ENCODE measurements around the gene YLPM1. TPM values are rescaled to one million over a fixed set of nuclear protein-coding genes. Genes with fewer than 3 reads are reported as not detected.

The YLPM1 gene, protein sequence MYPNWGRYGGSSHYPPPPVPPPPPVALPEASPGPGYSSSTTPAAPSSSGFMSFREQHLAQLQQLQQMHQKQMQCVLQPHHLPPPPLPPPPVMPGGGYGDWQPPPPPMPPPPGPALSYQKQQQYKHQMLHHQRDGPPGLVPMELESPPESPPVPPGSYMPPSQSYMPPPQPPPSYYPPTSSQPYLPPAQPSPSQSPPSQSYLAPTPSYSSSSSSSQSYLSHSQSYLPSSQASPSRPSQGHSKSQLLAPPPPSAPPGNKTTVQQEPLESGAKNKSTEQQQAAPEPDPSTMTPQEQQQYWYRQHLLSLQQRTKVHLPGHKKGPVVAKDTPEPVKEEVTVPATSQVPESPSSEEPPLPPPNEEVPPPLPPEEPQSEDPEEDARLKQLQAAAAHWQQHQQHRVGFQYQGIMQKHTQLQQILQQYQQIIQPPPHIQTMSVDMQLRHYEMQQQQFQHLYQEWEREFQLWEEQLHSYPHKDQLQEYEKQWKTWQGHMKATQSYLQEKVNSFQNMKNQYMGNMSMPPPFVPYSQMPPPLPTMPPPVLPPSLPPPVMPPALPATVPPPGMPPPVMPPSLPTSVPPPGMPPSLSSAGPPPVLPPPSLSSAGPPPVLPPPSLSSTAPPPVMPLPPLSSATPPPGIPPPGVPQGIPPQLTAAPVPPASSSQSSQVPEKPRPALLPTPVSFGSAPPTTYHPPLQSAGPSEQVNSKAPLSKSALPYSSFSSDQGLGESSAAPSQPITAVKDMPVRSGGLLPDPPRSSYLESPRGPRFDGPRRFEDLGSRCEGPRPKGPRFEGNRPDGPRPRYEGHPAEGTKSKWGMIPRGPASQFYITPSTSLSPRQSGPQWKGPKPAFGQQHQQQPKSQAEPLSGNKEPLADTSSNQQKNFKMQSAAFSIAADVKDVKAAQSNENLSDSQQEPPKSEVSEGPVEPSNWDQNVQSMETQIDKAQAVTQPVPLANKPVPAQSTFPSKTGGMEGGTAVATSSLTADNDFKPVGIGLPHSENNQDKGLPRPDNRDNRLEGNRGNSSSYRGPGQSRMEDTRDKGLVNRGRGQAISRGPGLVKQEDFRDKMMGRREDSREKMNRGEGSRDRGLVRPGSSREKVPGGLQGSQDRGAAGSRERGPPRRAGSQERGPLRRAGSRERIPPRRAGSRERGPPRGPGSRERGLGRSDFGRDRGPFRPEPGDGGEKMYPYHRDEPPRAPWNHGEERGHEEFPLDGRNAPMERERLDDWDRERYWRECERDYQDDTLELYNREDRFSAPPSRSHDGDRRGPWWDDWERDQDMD (N-terminal part only)
- total RNA-seq: 10 to 100 TPM; 39.0 to 71.9 TPM

DNA sequence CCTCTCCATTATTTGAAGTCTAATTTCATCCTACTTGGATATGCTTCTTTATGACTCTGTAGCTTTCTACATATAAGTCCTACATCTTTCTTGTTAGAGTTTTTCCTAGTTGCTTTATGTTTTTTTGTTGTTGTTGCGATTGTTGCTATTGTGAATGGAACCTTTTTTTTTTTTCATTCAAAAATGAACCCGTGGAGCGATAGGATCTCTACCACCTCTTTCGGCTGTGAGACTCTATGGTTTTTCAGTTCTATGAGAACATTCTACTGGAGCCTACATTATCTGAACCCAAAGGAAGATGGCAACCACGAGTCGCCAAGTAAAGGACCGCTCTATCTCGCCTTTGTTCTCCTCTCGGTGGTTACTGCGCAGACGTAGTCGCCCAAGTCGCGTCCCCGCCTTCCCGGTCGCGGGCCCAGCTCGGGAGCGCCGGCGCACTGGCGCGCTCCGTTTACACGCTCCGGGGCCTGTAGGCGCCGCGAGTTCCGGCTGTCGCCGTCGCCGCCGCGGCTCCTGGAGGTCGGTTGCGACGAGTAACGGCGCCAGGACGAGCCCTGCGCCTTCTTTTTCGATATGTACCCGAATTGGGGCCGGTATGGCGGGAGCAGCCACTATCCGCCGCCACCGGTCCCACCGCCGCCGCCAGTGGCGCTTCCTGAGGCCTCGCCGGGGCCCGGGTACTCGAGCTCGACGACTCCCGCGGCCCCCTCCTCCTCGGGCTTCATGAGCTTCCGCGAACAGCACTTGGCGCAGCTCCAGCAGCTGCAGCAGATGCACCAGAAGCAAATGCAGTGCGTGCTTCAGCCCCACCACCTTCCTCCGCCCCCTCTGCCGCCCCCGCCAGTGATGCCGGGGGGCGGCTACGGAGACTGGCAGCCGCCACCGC lies at the start of gene YLPM1:
TSS of gene YLPM1 (plus strand) at position 400 of the 886 bp plus-strand sequence. CDS start at position 574, 174 bp downstream.
- H3K36me3 ChIP-seq: no peaks in the 10 kb centered on the region

DNA sequence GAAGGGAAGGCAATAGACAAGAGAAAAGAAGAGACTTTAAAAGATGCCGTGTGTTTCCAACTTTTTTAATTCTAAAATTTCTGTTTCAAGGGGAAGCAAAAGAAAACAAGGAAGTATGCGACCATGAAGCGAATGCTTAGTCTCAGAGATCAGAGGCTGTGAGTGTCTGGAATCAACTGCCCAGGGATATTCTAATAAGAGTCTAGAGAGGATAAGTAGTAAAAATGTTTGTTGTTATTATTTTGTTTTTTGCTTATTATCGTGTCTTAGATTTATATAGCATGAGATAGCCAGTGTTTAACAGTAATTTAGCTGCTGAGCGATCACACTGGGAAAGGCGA lies 49.8 kb upstream of the YLPM1 start:
- H3K27me3 ChIP-seq (replicated peaks; ENCODE audit: insufficient read depth): no peaks in the 10 kb centered on the region
- 16% methylated on average over 6 of the region's 6 CpGs for WGBS
- TF ChIP-seq POLR2A (IDR thresholded peaks at IDR 0.05): no peak
- TF ChIP-seq POLR2AphosphoS5 (IDR thresholded peaks at IDR 0.05): no peak
- TF ChIP-seq, protein P1, sequence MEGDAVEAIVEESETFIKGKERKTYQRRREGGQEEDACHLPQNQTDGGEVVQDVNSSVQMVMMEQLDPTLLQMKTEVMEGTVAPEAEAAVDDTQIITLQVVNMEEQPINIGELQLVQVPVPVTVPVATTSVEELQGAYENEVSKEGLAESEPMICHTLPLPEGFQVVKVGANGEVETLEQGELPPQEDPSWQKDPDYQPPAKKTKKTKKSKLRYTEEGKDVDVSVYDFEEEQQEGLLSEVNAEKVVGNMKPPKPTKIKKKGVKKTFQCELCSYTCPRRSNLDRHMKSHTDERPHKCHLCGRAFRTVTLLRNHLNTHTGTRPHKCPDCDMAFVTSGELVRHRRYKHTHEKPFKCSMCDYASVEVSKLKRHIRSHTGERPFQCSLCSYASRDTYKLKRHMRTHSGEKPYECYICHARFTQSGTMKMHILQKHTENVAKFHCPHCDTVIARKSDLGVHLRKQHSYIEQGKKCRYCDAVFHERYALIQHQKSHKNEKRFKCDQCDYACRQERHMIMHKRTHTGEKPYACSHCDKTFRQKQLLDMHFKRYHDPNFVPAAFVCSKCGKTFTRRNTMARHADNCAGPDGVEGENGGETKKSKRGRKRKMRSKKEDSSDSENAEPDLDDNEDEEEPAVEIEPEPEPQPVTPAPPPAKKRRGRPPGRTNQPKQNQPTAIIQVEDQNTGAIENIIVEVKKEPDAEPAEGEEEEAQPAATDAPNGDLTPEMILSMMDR (IDR thresholded peaks at IDR 0.05): no peak
- peaks cover 0 to 4% of the 10 kb centered on the region in 2 donors for H3K36me3 ChIP-seq
- H3K4me3 ChIP-seq: peak overlapping the region; percentile 53 to 72
- H3K9me3 ChIP-seq: no peaks in the 10 kb centered on the region
- peaks cover 4% of the 10 kb centered on the region for H3K4me1 ChIP-seq (replicated peaks)
- intact Hi-C loops (cut with DNase I): loop anchor here (5.0 to 10.0 kb wide), 2 partner anchors 51 to 101 kb away; partner anchors contain the start of genes LTBP2 and YLPM1
- H3K27ac ChIP-seq: peak overlapping the region; percentile 78 to 81
- DNase-seq (ENCODE audit: low spot score): no peak

More for the DNA sequence above, at the start of gene YLPM1:
- DNase-seq (ENCODE audit: low spot score): peak; percentile 90
- peak within 1 kb of the TSS; percentile 95 to 100 for H3K4me3 ChIP-seq
- peak within 1 kb of the TSS; percentile 84 to 88 for H3K27ac ChIP-seq
- 1% methylated on average over 58 of the region's 76 CpGs for WGBS
- TF ChIP-seq POLR2AphosphoS5 (IDR thresholded peaks at IDR 0.05) (peak; percentile 97), POLR2A (IDR thresholded peaks at IDR 0.05) (peak; percentile 69)
- TF ChIP-seq, protein P1 (IDR thresholded peaks at IDR 0.05): peak in 3 of 4 experiments; percentile 67 to 82 (median 77)
- intact Hi-C loops (cut with DNase I): loop anchor here (10.0 kb wide), 2 partner anchors 48 to 148 kb away; partner anchors contain the start of genes AREL1, FCF1 and LTBP2
- no peaks in the 10 kb centered on the region for H3K4me1 ChIP-seq (replicated peaks)
- no peaks in the 10 kb centered on the region for H3K27me3 ChIP-seq (replicated peaks; ENCODE audit: insufficient read depth)
- no peaks in the 10 kb centered on the region for H3K9me3 ChIP-seq

DNA sequence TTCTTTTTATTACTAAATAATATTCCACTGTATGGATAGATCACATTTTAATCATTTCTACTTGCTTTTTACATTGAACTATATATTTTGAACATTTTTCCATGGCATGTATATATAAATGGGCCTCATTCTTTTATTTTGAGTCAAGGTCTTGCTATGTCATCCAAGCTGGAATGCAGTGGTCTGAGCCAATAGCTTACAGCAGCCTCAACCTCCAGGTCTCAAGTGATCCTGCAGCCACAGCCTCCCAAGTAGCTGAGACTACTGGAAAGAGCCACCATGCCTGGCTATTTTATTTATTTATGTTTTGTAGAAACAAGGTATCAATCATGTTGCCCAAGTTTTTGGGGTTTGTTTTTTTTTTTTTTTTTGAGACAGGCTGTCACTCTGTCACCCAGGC lies 42.6 kb upstream of the YLPM1 start:
- no peak for DNase-seq (ENCODE audit: low spot score)
- Histone ChIP-seq H3K4me1 (replicated peaks) (no peaks in the 10 kb centered on the region), H3K4me3 (no peak overlapping the region), H3K27ac (no peak overlapping the region), H3K27me3 (replicated peaks; ENCODE audit: insufficient read depth) (no peaks in the 10 kb centered on the region), H3K36me3 (peaks cover 0 to 4% of the 10 kb centered on the region in 2 donors), H3K9me3 (no peaks in the 10 kb centered on the region)
- intact Hi-C loops (cut with DNase I): no loop called here
- TF ChIP-seq POLR2A (IDR thresholded peaks at IDR 0.05) (no peak), POLR2AphosphoS5 (IDR thresholded peaks at IDR 0.05) (no peak)
- TF ChIP-seq, protein P1 (IDR thresholded peaks at IDR 0.05): no peak

DNA sequence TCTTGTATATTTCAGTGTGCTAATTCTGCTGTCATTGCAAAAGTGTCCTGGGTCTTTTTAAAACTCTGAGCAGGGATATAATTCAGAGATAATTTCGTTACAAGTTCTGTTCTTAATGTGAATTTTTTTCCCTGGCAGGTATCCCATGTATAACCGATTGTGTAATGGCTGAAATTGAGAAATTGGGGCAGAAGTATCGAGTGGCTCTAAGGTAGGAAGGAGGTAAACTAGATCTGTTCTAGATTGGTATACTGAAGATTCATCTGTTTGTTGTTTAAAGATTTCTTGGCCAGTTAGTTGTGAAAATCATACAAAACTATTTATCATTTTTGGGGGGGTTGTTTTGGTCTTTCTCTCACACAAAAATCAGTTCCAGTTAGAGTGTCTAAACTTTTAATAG lies 40.0 kb upstream of the YLPM1 start:
- intact Hi-C loops (cut with DNase I): no loop called here
- TF ChIP-seq, protein P1 (IDR thresholded peaks at IDR 0.05): no peak
- TF ChIP-seq POLR2AphosphoS5 (IDR thresholded peaks at IDR 0.05): no peak
- TF ChIP-seq POLR2A (IDR thresholded peaks at IDR 0.05): no peak
- WGBS: 95% methylated on average over 3 of the region's 3 CpGs

More for the DNA sequence above, 40.0 kb upstream of the YLPM1 start:
- Histone ChIP-seq H3K4me3 (no peak overlapping the region), H3K27me3 (replicated peaks; ENCODE audit: insufficient read depth) (no peaks in the 10 kb centered on the region), H3K36me3 (peaks cover 0 to 2% of the 10 kb centered on the region in 2 donors), H3K9me3 (no peaks in the 10 kb centered on the region), H3K4me1 (replicated peaks) (no peaks in the 10 kb centered on the region), H3K27ac (no peak overlapping the region)
- DNase-seq (ENCODE audit: low spot score): no peak
